ENCODE measurements around the gene FCGR3B.
"Not testable (repeated sequence)": the region's sequence is repeated elsewhere in the genome, so short reads cannot be mapped to it uniquely, and the experiment has no call there.

The FCGR3B gene

DNA sequence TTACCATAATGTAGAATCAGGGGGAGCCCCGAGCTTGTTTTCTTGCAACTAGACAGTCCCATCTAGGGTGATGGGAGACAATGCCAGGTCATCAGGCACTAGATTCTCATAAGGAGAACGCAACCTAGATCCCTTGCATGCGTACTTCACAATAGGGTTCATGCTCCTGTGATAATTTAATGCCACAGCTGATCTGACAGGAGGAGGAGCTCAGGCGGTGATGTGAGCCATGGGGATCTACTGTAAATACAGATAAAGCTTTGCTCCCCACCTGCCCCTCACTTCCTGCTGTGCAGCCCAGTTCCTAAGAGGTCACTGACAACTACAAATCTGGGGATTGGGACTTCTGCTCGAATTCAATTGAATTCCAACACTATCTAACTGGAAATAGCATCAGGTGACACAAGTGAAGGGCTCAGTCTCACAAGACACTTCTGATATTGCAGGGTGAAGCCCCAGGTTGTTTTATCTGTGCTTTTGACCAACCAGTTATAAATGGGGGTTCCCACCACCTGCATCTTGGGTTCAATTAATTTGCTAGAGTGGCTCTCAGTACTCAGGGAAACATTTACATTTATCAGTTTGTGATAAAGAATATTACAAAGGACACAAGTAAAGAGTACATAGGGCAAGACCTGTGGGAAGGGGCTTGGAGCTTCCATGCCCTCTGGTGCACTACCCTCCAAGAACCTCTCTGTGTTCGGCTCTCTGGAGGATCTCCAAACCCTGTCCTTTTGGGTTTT, 7.4 kb upstream of the FCGR3B start:
- DNase-seq (ENCODE audit: low read depth): not testable (repeated sequence)

DNA sequence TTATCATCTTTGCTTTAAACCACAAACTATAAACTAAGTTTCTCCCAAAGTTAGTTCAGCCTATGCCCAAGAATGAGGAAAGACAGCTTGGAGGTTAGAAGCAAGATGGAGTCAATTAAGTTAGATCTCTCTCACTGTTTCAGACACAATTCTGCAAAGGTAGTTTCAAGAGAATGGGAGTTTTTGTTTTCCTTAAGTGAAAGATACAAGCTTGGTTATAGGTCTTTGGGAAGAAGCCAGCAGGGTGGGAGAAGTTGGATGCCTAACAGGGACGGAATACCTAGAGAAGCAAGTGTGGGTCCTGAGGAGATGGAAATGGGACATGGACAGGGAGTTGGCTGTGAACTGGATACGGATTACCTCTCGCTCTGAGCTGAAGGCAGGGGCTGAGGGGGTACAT, 6.0 kb upstream of the FCGR3B start:
- DNase-seq (ENCODE audit: low read depth): not testable (repeated sequence)

DNA sequence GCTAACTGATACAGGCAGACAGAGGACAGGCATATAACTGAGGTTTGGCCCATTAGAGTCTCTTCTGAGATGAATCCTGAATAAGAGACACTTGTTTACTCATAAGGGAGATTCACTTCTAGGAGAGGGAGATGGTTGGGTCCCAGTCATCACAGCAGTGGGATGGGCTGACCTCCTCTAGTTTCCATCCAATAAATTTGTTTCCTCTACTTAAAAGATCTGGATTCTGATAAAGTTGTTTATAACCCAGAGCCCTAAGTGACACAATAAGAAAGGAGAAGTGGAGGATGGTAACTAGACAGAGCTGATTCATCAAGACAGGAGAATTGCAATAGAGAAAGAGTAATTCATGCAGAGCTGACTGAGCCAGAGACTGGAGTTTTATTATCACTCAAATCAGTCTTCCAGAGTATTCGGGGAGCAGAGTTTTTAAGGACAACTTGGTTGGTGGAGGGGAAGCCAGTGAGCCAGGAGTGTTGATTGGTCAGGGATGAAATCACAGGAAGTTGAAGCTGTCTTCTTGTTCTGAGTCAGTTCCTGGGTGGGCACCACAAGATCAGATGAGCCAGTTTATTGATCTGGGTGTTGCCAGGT, 5.3 kb upstream of the FCGR3B start:
- DNase-seq (ENCODE audit: low read depth): not testable (repeated sequence)

DNA sequence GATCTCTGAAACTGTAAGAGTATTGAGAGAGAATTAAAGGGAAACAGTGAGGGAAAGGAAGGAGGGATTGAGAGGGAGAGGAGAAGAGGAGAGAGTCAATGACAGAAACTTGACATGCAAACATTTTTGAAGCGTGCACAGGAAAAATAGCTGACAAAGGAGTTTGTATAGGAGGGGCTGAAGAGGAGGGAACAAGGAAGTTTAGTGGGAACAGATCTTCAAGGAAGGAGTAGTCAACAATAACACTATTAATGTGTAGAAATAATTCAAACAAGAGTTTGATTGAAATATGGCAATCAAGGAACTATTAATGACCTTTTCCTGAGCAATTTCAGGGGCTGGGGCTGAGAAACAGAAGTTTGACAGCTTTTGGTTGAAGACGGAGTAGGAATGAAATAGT, 4.0 kb upstream of the FCGR3B start:
- DNase-seq (ENCODE audit: low read depth): not testable (repeated sequence)

GRCh38 chr1:161630128-161630742, 741 bp downstream of the FCGR3B start:
- DNase-seq (ENCODE audit: low read depth): not testable (repeated sequence)

- DNase-seq (ENCODE audit: low read depth): not testable (repeated sequence)
These were observed 4.4 kb downstream of the FCGR3B start for GRCh38 chr1:161626445-161627146.

- not testable (repeated sequence) for DNase-seq (ENCODE audit: low read depth)
These were observed 6.4 kb downstream of the FCGR3B start for GRCh38 chr1:161624605-161625004.

GRCh38 chr1:161623401-161624051, 7.5 kb downstream of the FCGR3B start:
- DNase-seq (ENCODE audit: low read depth): not testable (repeated sequence)

- DNase-seq (ENCODE audit: low read depth): not testable (repeated sequence)
These were observed 8.9 kb downstream of the FCGR3B start for GRCh38 chr1:161622054-161622453.

- peak; percentile 45 for DNase-seq (ENCODE audit: low read depth)
These were observed 9.6 kb downstream of the FCGR3B start for GRCh38 chr1:161621181-161622000.

- not testable (repeated sequence) for DNase-seq (ENCODE audit: low read depth)
These were observed 10.6 kb downstream of the FCGR3B start for GRCh38 chr1:161620399-161620798.

DNA sequence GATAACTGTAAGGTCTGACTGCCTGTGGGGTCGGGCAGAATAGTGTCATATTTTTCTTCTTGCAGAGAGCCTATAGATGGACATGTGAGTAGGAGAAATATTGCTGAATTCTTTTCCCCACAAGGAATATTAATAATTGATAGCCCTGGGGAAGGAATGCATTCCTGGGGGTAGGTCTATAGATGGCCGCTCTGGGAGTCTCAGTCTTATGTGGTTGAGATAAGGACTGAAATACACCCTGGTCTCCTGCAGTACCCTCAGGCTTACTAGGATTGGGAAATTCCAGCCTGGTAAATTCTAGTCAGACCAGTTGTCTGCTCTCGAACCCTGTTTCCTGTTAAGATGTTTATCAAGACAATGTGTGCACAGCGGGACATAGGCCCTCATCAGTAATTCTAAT, 12.5 kb downstream of the FCGR3B start:
- not testable (repeated sequence) for DNase-seq (ENCODE audit: low read depth)

DNA sequence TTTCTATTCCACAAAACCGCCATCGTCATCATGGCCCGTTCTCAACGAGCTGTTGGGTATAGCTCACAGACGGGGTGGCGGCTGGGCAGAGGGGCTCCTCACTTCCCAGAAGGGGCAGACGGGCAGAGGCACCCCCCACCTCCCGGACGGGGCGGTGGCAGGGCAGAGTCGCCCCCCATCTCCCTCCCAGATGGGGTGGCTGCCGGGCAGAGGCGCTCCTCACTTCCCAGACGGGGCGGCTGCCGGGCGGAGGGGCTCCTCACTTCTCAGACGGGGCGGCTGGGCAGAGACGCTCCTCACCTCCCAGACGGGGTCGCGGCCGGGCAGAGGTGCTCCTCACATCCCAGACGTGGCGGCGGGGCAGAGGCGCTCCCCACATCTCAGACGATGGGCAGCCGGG, 14.6 kb downstream of the FCGR3B start:
- DNase-seq (ENCODE audit: low read depth): not testable (repeated sequence)

- not testable (repeated sequence) for DNase-seq (ENCODE audit: low read depth)
These were observed 17.8 kb downstream of the FCGR3B start for GRCh38 chr1:161613142-161613514.

- DNase-seq (ENCODE audit: low read depth): peak; percentile 62
These were observed 18.4 kb downstream of the FCGR3B start for GRCh38 chr1:161612322-161613141.

- DNase-seq (ENCODE audit: low read depth): not testable (repeated sequence)
These were observed 19.1 kb downstream of the FCGR3B start for GRCh38 chr1:161611866-161612321.

- not testable (repeated sequence) for DNase-seq (ENCODE audit: low read depth)
These were observed 20.8 kb downstream of the FCGR3B start for GRCh38 chr1:161610198-161610597.

DNA sequence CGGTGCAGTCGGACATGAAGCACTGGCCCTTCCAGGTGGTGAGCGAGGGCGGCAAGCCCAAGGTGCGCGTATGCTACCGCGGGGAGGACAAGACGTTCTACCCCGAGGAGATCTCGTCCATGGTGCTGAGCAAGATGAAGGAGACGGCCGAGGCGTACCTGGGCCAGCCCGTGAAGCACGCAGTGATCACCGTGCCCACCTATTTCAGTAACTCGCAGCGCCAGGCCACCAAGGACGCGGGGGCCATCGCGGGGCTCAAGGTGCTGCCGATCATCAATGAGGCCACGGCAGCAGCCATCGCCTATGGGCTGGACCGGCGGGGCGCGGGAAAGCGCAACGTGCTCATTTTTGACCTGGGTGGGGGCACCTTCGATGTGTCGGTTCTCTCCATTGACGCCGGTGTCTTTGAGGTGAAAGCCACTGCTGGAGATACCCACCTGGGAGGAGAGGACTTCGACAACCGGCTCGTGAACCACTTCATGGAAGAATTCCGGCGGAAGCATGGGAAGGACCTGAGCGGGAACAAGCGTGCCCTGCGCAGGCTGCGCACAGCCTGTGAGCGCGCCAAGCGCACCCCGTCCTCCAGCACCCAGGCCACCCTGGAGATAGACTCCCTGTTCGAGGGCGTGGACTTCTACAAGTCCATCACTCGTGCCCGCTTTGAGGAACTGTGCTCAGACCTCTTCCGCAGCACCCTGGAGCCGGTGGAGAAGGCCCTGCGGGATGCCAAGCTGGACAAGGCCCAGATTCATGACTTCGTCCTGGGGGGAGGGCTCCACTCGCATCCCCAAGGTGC, 24.2 kb downstream of the FCGR3B start:
- not testable (repeated sequence) for DNase-seq (ENCODE audit: low read depth)
